K562 (cell line): ENCODE measurements around the gene ORAI2. TPM values are rescaled to one million over a fixed set of nuclear protein-coding genes. Genes with fewer than 3 reads are reported as not detected.
"Not testable (repeated sequence)": the region's sequence is repeated elsewhere in the genome, so short reads cannot be mapped to it uniquely, and the experiment has no call there.

Experiments
- ATAC-seq: fragments of 200-7000 bp; cut with Tn5 transposase; 3 replicates; pipeline ENCODE4 v1.9.1; 2020; ENCODE audit warnings: moderate library complexity
- BruUV-seq: library from RNA; stranded (reverse); fragments of 400-500 nt; replicated peaks from 2 replicates; lab custom pipeline; 2021; lab: Mats Ljungman, UMichigan
- CTCF ChIA-PET: fragments of 300-600 bp; formaldehyde crosslinking; extraction: SDS; loops from one replicate; lab custom pipeline; 2021; ENCODE audit warnings: low intra/inter-chr PET ratio; lab: Yijun Ruan, JAX
- POLR2A ChIA-PET: fragments of 300-600, 350-650 bp; sonication (Branson Sonifier 250); formaldehyde crosslinking; extraction: SDS; loops from one replicate; lab custom pipeline; 2021; ENCODE audit warnings: antibody characterized with exemption, inconsistent platforms; lab: Yijun Ruan, JAX
- DNase-seq, 4 experiments: peaks; one replicate each; pipeline versions ENCODE4 v3.0.0 to v3.0.0-alpha.2; 2011 to 2018; ENCODE audit warnings: low spot score in 3 of 4, mixed read lengths in 3 of 4; ENCODE audit errors: extremely low read depth in 1 of 4
- FAIRE-seq: peaks from 2 replicates; lab custom pipeline; 2011; peaks lifted over from hg19 to GRCh38; lab: Jason Lieb, UNC
- H2AFZ ChIP-seq: 2 replicates; pipeline ENCODE4 v1.6.0; 2011; ENCODE audit warnings: low read depth, low read length, control low read depth, inconsistent platforms
- H3K27ac ChIP-seq: fragments of 200-600 bp; 3 replicates; pipeline ENCODE4 v1.8.0; 2011; ENCODE audit warnings: low read depth, mild to moderate bottlenecking, control low read depth, inconsistent platforms, low read length, moderate library complexity, mixed read lengths; ENCODE audit errors: extremely low read depth
- H3K27me3 ChIP-seq, 2 experiments: fragments of 300-600 bp in 1 of 2; 2 replicates in 1 of 2; 3 replicates in 1 of 2; pipeline versions ENCODE4 v1.6.0 to v1.8.0; 2011; ENCODE audit warnings: inconsistent platforms in 2 of 2, low read length in 2 of 2, mild to moderate bottlenecking in 1 of 2, mixed read lengths in 1 of 2, moderate library complexity in 1 of 2; ENCODE audit not compliant: control insufficient read depth in 2 of 2, insufficient read depth in 2 of 2
- H3K36me3 ChIP-seq: fragments of 300-600 bp; 3 replicates; pipeline ENCODE4 v1.8.0; 2011; ENCODE audit warnings: mild to moderate bottlenecking, low read length, inconsistent platforms; ENCODE audit not compliant: control insufficient read depth, insufficient read depth
- H3K4me1 ChIP-seq, 2 experiments: fragments of 200-600 bp in 1 of 2; replicated peaks in 1 of 2; 2 replicates in 1 of 2; 3 replicates in 1 of 2; pipeline versions ENCODE4 v1.5.1 to v1.8.0; 2011; ENCODE audit warnings: inconsistent platforms in 2 of 2, low read length in 2 of 2, mild to moderate bottlenecking in 1 of 2, mixed read lengths in 1 of 2, moderate library complexity in 1 of 2; ENCODE audit not compliant: control insufficient read depth in 2 of 2, insufficient read depth in 2 of 2
- H3K4me2 ChIP-seq: 2 replicates; pipeline ENCODE4 v1.6.1; 2011; ENCODE audit warnings: low read length, control low read depth, inconsistent platforms, mixed read lengths; ENCODE audit not compliant: insufficient read depth
- H3K4me3 ChIP-seq: fragments of 200-600 bp; sonication (generic), shearing (Covaris generic); 2 replicates; pipeline ENCODE4 v1.5.1; 2016; ENCODE audit warnings: control low read depth, inconsistent platforms
- H3K79me2 ChIP-seq: fragments of 200-600 bp; 3 replicates; pipeline ENCODE4 v1.8.0; 2011; ENCODE audit warnings: low read length, inconsistent platforms; ENCODE audit not compliant: control insufficient read depth, insufficient read depth
- H3K9ac ChIP-seq, 2 experiments: 2 replicates each; pipeline versions ENCODE4 v1.6.0 to v1.6.1; 2011; ENCODE audit warnings: low read depth in 2 of 2, low read length in 2 of 2, control low read depth in 1 of 2, inconsistent platforms in 1 of 2, mild to moderate bottlenecking in 1 of 2, mixed read lengths in 1 of 2; ENCODE audit not compliant: insufficient read depth in 1 of 2
- H3K9me1 ChIP-seq: one replicate; pipeline ENCODE4 v1.6.0; 2011; ENCODE audit warnings: inconsistent platforms, mild to moderate bottlenecking, low read length, moderate library complexity; ENCODE audit not compliant: control insufficient read depth, insufficient read depth
- H3K9me3 ChIP-seq: replicated peaks from 2 replicates; pipeline ENCODE4 v1.5.1; 2011; ENCODE audit warnings: low read depth, low read length, inconsistent platforms; ENCODE audit not compliant: control insufficient read depth, insufficient read depth
- H4K20me1 ChIP-seq: replicated peaks from 2 replicates; pipeline ENCODE4 v1.6.1; 2011; ENCODE audit warnings: low read length, inconsistent platforms, mixed read lengths; ENCODE audit not compliant: control insufficient read depth, insufficient read depth
- WGBS: fragments of 100-300 bp; shearing (Covaris generic); methylation state at CpG from one replicate; pipeline ENCODE4 v1.1.6; 2016; ENCODE audit warnings: low coverage, mixed read lengths; ENCODE audit not compliant: insufficient coverage; ENCODE audit errors: missing lambda C conversion rate; 5-methylcytosine and 5-hydroxymethylcytosine counted together
- in situ Hi-C: fragments of 300-500 bp; cut with MboI; formaldehyde crosslinking; loops from 4 replicates; pipeline ENCODE4 v1.15.0; 2018; ENCODE audit warnings: inconsistent platforms, mixed read lengths
- intact Hi-C: fragments of 100-400 bp; cut with micrococcal nuclease; formaldehyde crosslinking; loops from 2 replicates; pipeline ENCODE4 v1.14.2; 2022
- polyA plus RNA-seq, 8 experiments: library from polyadenylated mRNA; depleted of rRNA in 4 of 8; stranded (reverse) in 5 of 8; unstranded in 3 of 8; fragments of >200 nt; fragmentation: Nextera tagmentation in 2 of 8; fragmentation: Illumina TruSeq in 1 of 8; extraction: Ambion mirVana in 2 of 8; extraction: Trizol in 1 of 8; gene quantifications; 2 replicates each; pipeline versions ENCODE4 v1.2.1 to v1.2.3, GENCODE V29; 2011 to 2014; ENCODE audit warnings: inconsistent platforms in 1 of 8, missing spikeins in 1 of 8
- total RNA-seq, 7 experiments: library from RNA; depleted of rRNA in 6 of 7; stranded (reverse); fragments of >200 nt in 6 of 7; fragmentation: Illumina TruSeq in 2 of 7; extraction: Trizol in 2 of 7; gene quantifications; 2 replicates each; pipeline versions ENCODE4 v1.2.1 to v1.2.3, GENCODE V29; 2011 to 2021; ENCODE audit warnings: low replicate concordance in 1 of 7

The ORAI2 gene
- total and polyA plus RNA-seq, 9 of the 15 experiments (the other 6 are each of a cell fraction or from before 2014, with no cell fraction given), result 1.1 to 27.7 (median 9.2) TPM

DNA sequence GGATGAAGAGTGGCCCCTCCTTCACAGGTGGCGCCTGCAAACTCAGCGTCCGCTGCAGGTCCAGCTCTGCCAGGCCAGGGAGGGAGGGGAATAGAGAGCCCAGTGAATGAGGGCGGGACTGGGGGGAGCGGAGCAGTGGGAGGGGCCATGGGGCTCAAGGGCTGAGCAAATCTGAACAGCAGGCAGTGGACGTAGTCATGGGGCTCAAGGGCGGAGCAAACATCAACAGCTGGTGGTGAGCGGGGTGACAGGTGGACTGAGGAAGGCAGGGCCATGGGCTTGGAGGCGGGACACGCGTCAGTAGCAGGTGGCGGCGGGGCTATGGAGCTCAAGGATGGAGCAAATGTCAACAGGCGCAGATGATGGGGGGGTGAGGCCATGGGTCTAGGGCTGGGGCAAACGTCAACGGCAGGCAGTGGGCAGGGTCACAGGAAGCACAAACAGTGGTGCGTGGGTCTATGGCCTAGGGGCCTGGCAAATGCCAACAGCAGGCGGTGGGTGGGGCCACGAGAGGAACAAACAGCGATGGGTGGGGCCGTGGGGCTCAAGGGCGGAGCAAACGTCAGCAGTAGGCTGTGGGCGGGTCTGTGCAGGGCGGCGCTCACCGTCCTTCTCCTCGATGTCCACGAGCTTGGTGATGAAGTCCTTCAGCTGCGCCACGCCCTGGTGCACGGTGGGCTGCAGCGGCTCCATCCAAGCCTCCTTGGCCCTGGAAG is 60.0 kb downstream of the ORAI2 start:
- DNase-seq, POLR2A ChIA-PET, H3K9ac ChIP-seq, H3K9me3 ChIP-seq, H3K79me2 ChIP-seq, H2AFZ ChIP-seq, H3K4me3 ChIP-seq, H3K27me3 ChIP-seq, H3K4me1 ChIP-seq, BruUV-seq, H4K20me1 ChIP-seq, FAIRE-seq, H3K4me2 ChIP-seq, CTCF ChIA-PET, intact Hi-C loops, H3K9me1 ChIP-seq, H3K27ac ChIP-seq, H3K36me3 ChIP-seq: not testable (repeated sequence)
- WGBS, result no CpG with 5 or more reads among the region's 33 CpGs
- in situ Hi-C loops, result loop anchor here (25.0 kb wide), 1 partner anchor 569 kb away; the partner anchor contains the start of gene FBXL13
- peak; percentile 81 for ATAC-seq

DNA sequence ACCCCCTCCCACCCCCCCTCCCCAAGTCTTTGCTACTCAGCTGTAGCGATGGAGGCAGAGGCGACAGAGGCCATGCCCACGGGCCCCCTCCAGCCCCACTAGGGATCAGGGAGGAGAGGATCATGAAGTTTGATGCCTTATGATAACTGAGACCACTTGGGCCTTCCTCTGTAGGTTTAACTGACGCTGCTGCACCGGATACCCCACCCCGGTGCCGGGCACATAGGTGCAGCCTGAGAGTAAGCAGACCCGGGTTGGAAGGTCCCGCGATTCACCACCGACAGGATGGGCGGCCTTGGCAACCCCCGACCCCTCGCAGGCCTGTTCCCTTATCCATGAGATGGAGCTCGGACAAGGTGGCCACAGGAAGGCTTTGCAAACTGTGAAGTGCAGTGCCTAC is 60.7 kb downstream of the ORAI2 start:
- H3K4me3 ChIP-seq, FAIRE-seq, H3K27ac ChIP-seq, H2AFZ ChIP-seq, H3K27me3 ChIP-seq, BruUV-seq, CTCF ChIA-PET, H3K79me2 ChIP-seq, H3K9ac ChIP-seq, H3K4me2 ChIP-seq, ATAC-seq, intact Hi-C loops, DNase-seq, H3K4me1 ChIP-seq, POLR2A ChIA-PET, H3K36me3 ChIP-seq, H4K20me1 ChIP-seq, H3K9me3 ChIP-seq, H3K9me1 ChIP-seq: not testable (repeated sequence)
- in situ Hi-C loops, result loop anchor here (25.0 kb wide), 1 partner anchor 568 kb away; the partner anchor contains the start of gene FBXL13
- WGBS, result 80% methylated on average over 1 of the region's 15 CpGs

DNA sequence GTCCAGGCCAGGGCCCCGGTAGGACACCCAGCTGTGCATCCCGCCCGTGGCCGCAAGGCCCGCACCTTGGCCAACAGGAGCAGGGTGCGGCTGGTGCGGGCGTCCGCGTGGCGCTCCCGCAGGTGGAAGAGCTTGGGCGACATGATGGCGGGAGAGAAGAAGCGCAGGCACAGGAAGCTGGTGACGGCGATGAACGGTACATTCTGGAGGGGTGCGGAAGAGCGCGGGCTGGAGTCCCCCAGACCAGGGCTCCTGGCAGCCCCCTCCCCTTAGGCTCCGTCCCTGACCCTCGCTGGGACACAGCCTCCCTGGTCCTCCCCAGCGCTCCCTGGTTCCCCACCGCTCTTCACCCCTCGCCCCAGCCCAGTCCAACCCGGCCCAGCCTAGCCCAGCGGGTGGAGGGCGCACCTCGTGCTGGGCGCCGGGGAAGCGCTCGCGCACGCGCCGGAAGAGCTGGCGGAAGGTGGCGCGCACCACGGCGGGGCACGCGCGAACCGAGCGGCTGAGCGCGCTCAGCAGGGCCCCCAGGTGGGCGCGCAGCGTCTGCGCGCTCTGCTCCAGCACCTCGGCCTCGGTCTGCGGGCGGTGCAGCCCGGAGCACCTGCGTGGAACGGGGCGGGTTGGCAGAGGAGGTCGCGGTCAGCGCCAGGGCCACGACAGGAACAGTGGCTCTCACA is 61.2 kb downstream of the ORAI2 start:
- H3K9ac ChIP-seq, H3K4me1 ChIP-seq, FAIRE-seq, ATAC-seq, H4K20me1 ChIP-seq, POLR2A ChIA-PET, H2AFZ ChIP-seq, CTCF ChIA-PET, BruUV-seq, H3K27ac ChIP-seq, H3K4me2 ChIP-seq, H3K9me3 ChIP-seq, intact Hi-C loops, H3K79me2 ChIP-seq, H3K27me3 ChIP-seq, DNase-seq, H3K9me1 ChIP-seq, H3K4me3 ChIP-seq, H3K36me3 ChIP-seq: not testable (repeated sequence)
- in situ Hi-C loops, result loop anchor here (25.0 kb wide), 1 partner anchor 568 kb away; the partner anchor contains the start of gene FBXL13
- no CpG with 5 or more reads among the region's 67 CpGs for WGBS
